ENCODE measurements around the gene MAPK10. TPM values are rescaled to one million over a fixed set of nuclear protein-coding genes. Genes with fewer than 3 reads are reported as not detected.

Gene MAPK10
- total RNA-seq, 1 donor from 2014 or later: 30.7 TPM

- no peak for DNase-seq
- no peaks in the 10 kb centered on the region for H3K36me3 ChIP-seq
- peaks cover 4% of the 10 kb centered on the region for H3K4me1 ChIP-seq
- TF ChIP-seq CTCF (IDR thresholded peaks at IDR 0.05): no peak
- H3K27me3 ChIP-seq (ENCODE audit: low read depth): no peaks in the 10 kb centered on the region
- peak in 1 of 2 donors; percentile 69 for ATAC-seq
- intact Hi-C loops (cut with DNase I): no loop called here
- no peak overlapping the region for H3K27ac ChIP-seq
- peaks cover 10% of the 10 kb centered on the region for H3K9me3 ChIP-seq
- no peak overlapping the region for H3K4me3 ChIP-seq
These were observed 140.9 kb downstream of the MAPK10 start for GRCh38 chr4:86218746-86219473.

GRCh38 chr4:86203176-86203575 is 156.7 kb downstream of the MAPK10 start:
- Histone ChIP-seq H3K9me3 (no peaks in the 10 kb centered on the region), H3K4me1 (no peaks in the 10 kb centered on the region), H3K27me3 (ENCODE audit: low read depth) (no peaks in the 10 kb centered on the region), H3K4me3 (no peak overlapping the region), H3K27ac (no peak overlapping the region), H3K36me3 (no peaks in the 10 kb centered on the region)
- ATAC-seq (no peak), DNase-seq (no peak)
- intact Hi-C loops (cut with DNase I): no loop called here
- TF ChIP-seq CTCF (IDR thresholded peaks at IDR 0.05): no peak

GRCh38 chr4:86185659-86186058 is 174.2 kb downstream of the MAPK10 start:
- no peak for TF ChIP-seq CTCF (IDR thresholded peaks at IDR 0.05)
- DNase-seq (no peak), ATAC-seq (no peak)
- no peak overlapping the region for H3K4me3 ChIP-seq
- H3K27ac ChIP-seq: no peak overlapping the region
- intact Hi-C loops (cut with DNase I): no loop called here
- H3K36me3 ChIP-seq: no peaks in the 10 kb centered on the region
- no peaks in the 10 kb centered on the region for H3K27me3 ChIP-seq (ENCODE audit: low read depth)
- H3K4me1 ChIP-seq: no peaks in the 10 kb centered on the region
- no peaks in the 10 kb centered on the region for H3K9me3 ChIP-seq

- Histone ChIP-seq H3K9me3 (no peaks in the 10 kb centered on the region), H3K27ac (no peak overlapping the region), H3K4me3 (no peak overlapping the region), H3K4me1 (no peaks in the 10 kb centered on the region), H3K27me3 (ENCODE audit: low read depth) (no peaks in the 10 kb centered on the region), H3K36me3 (no peaks in the 10 kb centered on the region)
- ATAC-seq: no peak
- no peak for TF ChIP-seq CTCF (IDR thresholded peaks at IDR 0.05)
- DNase-seq: no peak
- intact Hi-C loops (cut with DNase I): no loop called here
These were observed 175.0 kb downstream of the MAPK10 start for GRCh38 chr4:86184901-86185285.

GRCh38 chr4:86184216-86184900 is 175.5 kb downstream of the MAPK10 start:
- Histone ChIP-seq H3K4me1 (no peaks in the 10 kb centered on the region), H3K27me3 (ENCODE audit: low read depth) (no peaks in the 10 kb centered on the region), H3K9me3 (peaks cover 5% of the 10 kb centered on the region), H3K27ac (no peak overlapping the region), H3K4me3 (no peak overlapping the region), H3K36me3 (no peaks in the 10 kb centered on the region)
- intact Hi-C loops (cut with DNase I): no loop called here
- DNase-seq (no peak), ATAC-seq (no peak)
- no peak for TF ChIP-seq CTCF (IDR thresholded peaks at IDR 0.05)
